ENCODE measurements around the gene AMBRA1.
A peak's percentile ranks its signal among the peaks of the same experiment; 100 is the strongest.
"Not testable (repeated sequence)": the region's sequence is repeated elsewhere in the genome, so short reads cannot be mapped to it uniquely, and the experiment has no call there.

Gene AMBRA1

GRCh38 chr11:46381048-46381818, 212.6 kb downstream of the AMBRA1 start, which contains the start of gene MDK:
Gene MDK (plus strand): TSS chr11:46381669. CDS start chr11:46382058, 389 bp downstream.
- no peaks in the 10 kb centered on the region for H3K27me3 ChIP-seq (ENCODE audit: insufficient read depth, poor library complexity, severe bottlenecking)
- peak; percentile 24 for ATAC-seq (ENCODE audit: low read depth)
- H3K9me3 ChIP-seq (ENCODE audit: severe bottlenecking), result no peaks in the 10 kb centered on the region
- H3K27ac ChIP-seq (ENCODE audit: poor library complexity, severe bottlenecking), result peak within 1 kb of the TSS; percentile 34
- H3K36me3 ChIP-seq (ENCODE audit: low read depth), result 0 out of 2 replicates have a peak, but pooled peaks cover 7% of the 10 kb centered on the region
- no peaks in the 10 kb centered on the region for H3K4me1 ChIP-seq (ENCODE audit: insufficient read depth, poor library complexity, severe bottlenecking)
- TF ChIP-seq, protein P1, sequence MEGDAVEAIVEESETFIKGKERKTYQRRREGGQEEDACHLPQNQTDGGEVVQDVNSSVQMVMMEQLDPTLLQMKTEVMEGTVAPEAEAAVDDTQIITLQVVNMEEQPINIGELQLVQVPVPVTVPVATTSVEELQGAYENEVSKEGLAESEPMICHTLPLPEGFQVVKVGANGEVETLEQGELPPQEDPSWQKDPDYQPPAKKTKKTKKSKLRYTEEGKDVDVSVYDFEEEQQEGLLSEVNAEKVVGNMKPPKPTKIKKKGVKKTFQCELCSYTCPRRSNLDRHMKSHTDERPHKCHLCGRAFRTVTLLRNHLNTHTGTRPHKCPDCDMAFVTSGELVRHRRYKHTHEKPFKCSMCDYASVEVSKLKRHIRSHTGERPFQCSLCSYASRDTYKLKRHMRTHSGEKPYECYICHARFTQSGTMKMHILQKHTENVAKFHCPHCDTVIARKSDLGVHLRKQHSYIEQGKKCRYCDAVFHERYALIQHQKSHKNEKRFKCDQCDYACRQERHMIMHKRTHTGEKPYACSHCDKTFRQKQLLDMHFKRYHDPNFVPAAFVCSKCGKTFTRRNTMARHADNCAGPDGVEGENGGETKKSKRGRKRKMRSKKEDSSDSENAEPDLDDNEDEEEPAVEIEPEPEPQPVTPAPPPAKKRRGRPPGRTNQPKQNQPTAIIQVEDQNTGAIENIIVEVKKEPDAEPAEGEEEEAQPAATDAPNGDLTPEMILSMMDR (IDR thresholded peaks at IDR 0.05; ENCODE audit: poor library complexity, severe bottlenecking), result no peak
- no peak for DNase-seq (ENCODE audit: low spot score)
- peak within 1 kb of the TSS; percentile 55 for H3K4me3 ChIP-seq (ENCODE audit: severe bottlenecking)

GRCh38 chr11:46380340-46381047, 213.3 kb downstream of the AMBRA1 start:
- DNase-seq (ENCODE audit: low spot score), result no peak
- no peaks in the 10 kb centered on the region for H3K27me3 ChIP-seq (ENCODE audit: insufficient read depth, poor library complexity, severe bottlenecking)
- peak overlapping the region; percentile 55 for H3K4me3 ChIP-seq (ENCODE audit: severe bottlenecking)
- peaks cover 10% of the 10 kb centered on the region; the same call in 1 of the 2 replicates for H3K36me3 ChIP-seq (ENCODE audit: low read depth)
- no peaks in the 10 kb centered on the region for H3K9me3 ChIP-seq (ENCODE audit: severe bottlenecking)
- TF ChIP-seq, protein P1 (IDR thresholded peaks at IDR 0.05; ENCODE audit: poor library complexity, severe bottlenecking), result no peak
- peak; percentile 27 for ATAC-seq (ENCODE audit: low read depth)
- no peaks in the 10 kb centered on the region for H3K4me1 ChIP-seq (ENCODE audit: insufficient read depth, poor library complexity, severe bottlenecking)
- peak overlapping the region; percentile 34 for H3K27ac ChIP-seq (ENCODE audit: poor library complexity, severe bottlenecking)

GRCh38 chr11:46379482-46380293, 214.1 kb downstream of the AMBRA1 start:
- not testable (repeated sequence) for H3K27ac ChIP-seq (ENCODE audit: poor library complexity, severe bottlenecking); H3K4me1 ChIP-seq (ENCODE audit: insufficient read depth, poor library complexity, severe bottlenecking); H3K27me3 ChIP-seq (ENCODE audit: insufficient read depth, poor library complexity, severe bottlenecking); H3K4me3 ChIP-seq (ENCODE audit: severe bottlenecking); H3K9me3 ChIP-seq (ENCODE audit: severe bottlenecking); DNase-seq (ENCODE audit: low spot score)
- peak; percentile 10; the same call in 2 of the 3 replicates for ATAC-seq (ENCODE audit: low read depth)
- H3K36me3 ChIP-seq (ENCODE audit: low read depth), result peaks cover 17% of the 10 kb centered on the region

- Histone ChIP-seq H3K36me3 (ENCODE audit: low read depth) (peaks cover 18% of the 10 kb centered on the region), H3K9me3 (ENCODE audit: severe bottlenecking) (no peaks in the 10 kb centered on the region), H3K4me3 (ENCODE audit: severe bottlenecking) (no peak overlapping the region), H3K4me1 (ENCODE audit: insufficient read depth, poor library complexity, severe bottlenecking) (no peaks in the 10 kb centered on the region), H3K27ac (ENCODE audit: poor library complexity, severe bottlenecking) (no peak overlapping the region), H3K27me3 (ENCODE audit: insufficient read depth, poor library complexity, severe bottlenecking) (no peaks in the 10 kb centered on the region)
- 0 out of 3 replicates have a peak, but pooled peaks have one; percentile 2 for ATAC-seq (ENCODE audit: low read depth)
- TF ChIP-seq, protein P1 (IDR thresholded peaks at IDR 0.05; ENCODE audit: poor library complexity, severe bottlenecking), result no peak
- DNase-seq (ENCODE audit: low spot score), result no peak
These were observed 214.9 kb downstream of the AMBRA1 start for GRCh38 chr11:46378811-46379481.
